AG04450 (cell line): Measurements from ENCODE around the gene SH2D3A. TPM values are rescaled to one million over a fixed set of nuclear protein-coding genes. Genes with fewer than 3 reads are reported as not detected.
"Not testable (repeated sequence)": the region's sequence is repeated elsewhere in the genome, so short reads cannot be mapped to it uniquely, and the experiment has no call there.

Experiments used
- CTCF ChIA-PET: fragments of 300-600, 350-600 bp; formaldehyde crosslinking; extraction: SDS; loops from one replicate; lab custom pipeline; 2022; ENCODE audit warnings: antibody characterized with exemption, inconsistent platforms; lab: Charles Lee
- POLR2A ChIA-PET: fragments of 350-600 bp; formaldehyde crosslinking; extraction: SDS; loops from one replicate; lab custom pipeline; 2021; ENCODE audit warnings: antibody characterized with exemption, inconsistent platforms; lab: Yijun Ruan, JAX
- DNase-seq: peaks from one replicate; pipeline ENCODE4 v3.0.0-alpha.2; 2011; ENCODE audit warnings: low read depth, low spot score
- H3K27ac ChIP-seq: one replicate; pipeline ENCODE4 v1.5.1; 2012; ENCODE audit warnings: low read depth, low read length, control low read depth
- H3K27me3 ChIP-seq: one replicate; pipeline ENCODE4 v1.6.0; 2012; ENCODE audit warnings: low read length; ENCODE audit not compliant: control insufficient read depth, insufficient read depth
- H3K4me3 ChIP-seq: 2 replicates; pipeline ENCODE4 v1.5.1; 2011; ENCODE audit warnings: mild to moderate bottlenecking, low read depth, low read length, control low read depth
- H3K9me3 ChIP-seq: 2 replicates; pipeline ENCODE4 v1.5.1; 2012; ENCODE audit warnings: low read length; ENCODE audit not compliant: control insufficient read depth, insufficient read depth
- CTCF ChIP-seq: IDR thresholded peaks from 2 replicates; pipeline ENCODE4 v1.5.1; 2011; ENCODE audit warnings: low read depth, low read length, control low read depth, inconsistent platforms
- polyA plus RNA-seq: library from polyadenylated mRNA; depleted of rRNA; stranded (reverse); fragments of >200 nt; gene quantifications from 2 replicates; pipeline ENCODE4 v1.2.3, GENCODE V29; 2011

SH2D3A gene
- polyA plus RNA-seq, 1 experiment, result not detected

DNA sequence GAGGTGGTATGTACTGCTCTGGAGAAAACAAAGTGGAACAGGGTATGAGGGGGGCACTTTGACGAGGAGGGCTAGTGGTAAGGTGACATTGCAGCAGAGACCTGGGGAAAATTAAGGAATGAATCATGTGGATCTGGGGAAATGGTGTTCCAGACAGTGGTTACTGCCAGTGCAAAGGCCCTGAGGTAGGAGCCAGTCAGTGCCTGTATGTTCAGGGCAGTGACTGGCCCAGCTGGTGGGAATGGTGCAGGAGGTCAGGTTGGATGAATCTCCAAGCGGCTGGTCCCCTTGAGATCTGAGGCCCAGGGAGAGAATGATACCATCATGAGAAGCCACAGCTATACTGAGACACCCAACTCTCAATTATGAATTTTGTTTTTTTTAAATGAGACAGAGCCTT is 10.2 kb upstream of the SH2D3A start:
- no peak for DNase-seq
- H3K9me3 ChIP-seq, result peaks cover 4% of the 10 kb centered on the region; the same call in 1 of the 2 replicates
- H3K4me3 ChIP-seq, result no peak overlapping the region
- CTCF ChIA-PET, result no interaction called here
- POLR2A ChIA-PET, result no interaction called here
- TF ChIP-seq CTCF, result no peak
- no peak overlapping the region for H3K27ac ChIP-seq
- no peaks in the 10 kb centered on the region for H3K27me3 ChIP-seq

DNA sequence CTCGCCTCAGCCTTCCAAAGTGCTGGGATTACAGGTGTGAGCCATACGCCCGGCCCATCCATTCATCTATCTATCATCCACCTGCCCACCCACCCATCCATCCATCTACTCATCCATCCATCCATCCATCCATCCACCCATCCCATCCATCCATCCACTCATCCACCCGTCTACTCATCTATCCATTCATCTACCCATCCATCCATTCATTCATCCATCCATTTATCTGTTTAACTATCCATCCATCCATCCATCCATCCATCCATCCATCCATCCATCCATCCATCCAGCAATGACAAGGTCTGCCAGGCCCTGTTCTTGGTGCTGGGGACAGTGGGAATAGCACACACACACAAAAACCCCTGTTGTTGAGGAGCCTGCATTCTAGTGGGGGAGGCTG is 9.8 kb upstream of the SH2D3A start:
- H3K27ac ChIP-seq, result no peak overlapping the region
- no peak for DNase-seq
- H3K4me3 ChIP-seq, result no peak overlapping the region
- POLR2A ChIA-PET, result no interaction called here
- no peak for TF ChIP-seq CTCF
- H3K27me3 ChIP-seq, result no peaks in the 10 kb centered on the region
- CTCF ChIA-PET, result no interaction called here
- H3K9me3 ChIP-seq, result peaks cover 4% of the 10 kb centered on the region; the same call in 1 of the 2 replicates

GRCh38 chr19:6776045-6776444 is 8.8 kb upstream of the SH2D3A start:
- CTCF ChIA-PET, H3K4me3 ChIP-seq, DNase-seq, H3K27me3 ChIP-seq, H3K9me3 ChIP-seq, H3K27ac ChIP-seq, POLR2A ChIA-PET: not testable (repeated sequence)

GRCh38 chr19:6774821-6775707 is 7.8 kb upstream of the SH2D3A start:
- ChIA-PET POLR2A (no interaction called here), CTCF (no interaction called here)
- no peak overlapping the region for H3K27ac ChIP-seq
- H3K9me3 ChIP-seq, result peaks cover 4% of the 10 kb centered on the region; the same call in 1 of the 2 replicates
- TF ChIP-seq CTCF, result no peak
- H3K4me3 ChIP-seq, result no peak overlapping the region
- no peak for DNase-seq
- H3K27me3 ChIP-seq, result no peaks in the 10 kb centered on the region

- CTCF ChIA-PET, result no interaction called here
- no peaks in the 10 kb centered on the region for H3K27me3 ChIP-seq
- no peak for DNase-seq
- H3K27ac ChIP-seq, result no peak overlapping the region
- H3K4me3 ChIP-seq, result no peak overlapping the region
- peaks cover 4% of the 10 kb centered on the region; the same call in 1 of the 2 replicates for H3K9me3 ChIP-seq
- POLR2A ChIA-PET, result no interaction called here
- no peak for TF ChIP-seq CTCF
Measured at GRCh38 chr19:6773323-6773931, 6.2 kb upstream of the SH2D3A start.
